ENCODE measurements around the gene VGLL1.

GRCh38 chrX:136529795-136530194, 2.2 kb upstream of the VGLL1 start:
- TF ChIP-seq CTCF (IDR thresholded peaks at IDR 0.05) (no peak), POLR2A (IDR thresholded peaks at IDR 0.05) (no peak)

Data from thyroid gland (tissue), 4 donors.